ENCODE measurements around the gene MAMDC4. TPM values are rescaled to one million over a fixed set of nuclear protein-coding genes. Genes with fewer than 3 reads are reported as not detected.
A peak's percentile ranks its signal among the peaks of the same experiment; 100 is the strongest.

Gene MAMDC4
- total RNA-seq, 1 donor from 2014 or later, result 3.2 TPM

DNA sequence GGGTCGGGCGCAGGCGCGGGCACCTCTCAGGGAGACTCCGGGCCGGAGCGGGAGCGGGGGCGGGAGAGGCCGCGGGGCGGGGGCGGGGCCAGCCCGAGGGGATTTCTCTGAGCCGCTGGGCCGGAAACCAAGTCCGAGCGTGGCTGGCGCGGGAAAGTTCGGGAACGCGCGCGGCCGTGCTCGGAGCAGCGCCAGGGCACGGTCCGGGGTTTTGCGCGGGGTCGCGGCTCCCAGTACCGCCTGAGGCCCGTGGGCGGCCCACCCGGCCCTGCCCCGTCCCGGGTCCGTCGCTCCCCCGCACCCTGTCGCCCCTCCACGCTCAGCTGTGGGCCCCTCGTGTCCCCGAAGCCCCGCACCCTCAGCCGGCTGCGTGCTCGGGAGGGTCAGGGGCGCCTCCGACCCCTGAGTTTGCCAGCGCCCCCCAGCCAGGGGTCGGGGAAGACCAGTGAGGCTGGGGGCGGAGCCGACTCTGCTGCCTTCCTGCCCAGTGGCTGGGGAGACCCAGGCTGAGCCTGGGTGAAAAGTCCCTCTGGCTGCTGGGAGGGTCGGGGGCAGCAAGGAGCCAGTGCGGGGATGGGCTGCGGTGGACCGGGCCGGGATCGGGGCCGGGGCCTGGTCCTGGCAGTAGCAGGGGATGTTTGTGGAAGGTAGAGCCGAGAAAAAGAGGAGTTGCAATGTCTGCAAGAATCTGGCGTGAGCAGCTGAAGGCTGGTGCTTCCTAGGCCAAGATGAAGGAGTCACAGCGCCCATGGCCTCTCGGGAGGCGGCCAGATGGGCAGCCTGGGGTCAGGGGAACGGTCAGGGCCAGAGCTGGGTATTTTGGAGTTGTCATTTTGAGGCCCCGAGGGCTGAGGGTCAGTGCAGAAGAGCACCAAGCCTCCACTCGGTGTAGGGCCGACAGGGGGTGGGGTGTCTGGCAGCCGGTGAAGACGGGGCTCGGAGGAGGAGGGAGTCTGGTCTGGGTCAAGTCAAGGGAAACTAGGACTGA lies 34.8 kb downstream of the MAMDC4 start:
- no peaks in the 10 kb centered on the region for H3K36me3 ChIP-seq
- H3K4me3 ChIP-seq, result peak overlapping the region; percentile 94 to 97
- no peak for TF ChIP-seq POLR2AphosphoS5 (IDR thresholded peaks at IDR 0.05; ENCODE audit: insufficient read depth in 1 of 2, low read depth in 1 of 2)
- TF ChIP-seq, protein P1, sequence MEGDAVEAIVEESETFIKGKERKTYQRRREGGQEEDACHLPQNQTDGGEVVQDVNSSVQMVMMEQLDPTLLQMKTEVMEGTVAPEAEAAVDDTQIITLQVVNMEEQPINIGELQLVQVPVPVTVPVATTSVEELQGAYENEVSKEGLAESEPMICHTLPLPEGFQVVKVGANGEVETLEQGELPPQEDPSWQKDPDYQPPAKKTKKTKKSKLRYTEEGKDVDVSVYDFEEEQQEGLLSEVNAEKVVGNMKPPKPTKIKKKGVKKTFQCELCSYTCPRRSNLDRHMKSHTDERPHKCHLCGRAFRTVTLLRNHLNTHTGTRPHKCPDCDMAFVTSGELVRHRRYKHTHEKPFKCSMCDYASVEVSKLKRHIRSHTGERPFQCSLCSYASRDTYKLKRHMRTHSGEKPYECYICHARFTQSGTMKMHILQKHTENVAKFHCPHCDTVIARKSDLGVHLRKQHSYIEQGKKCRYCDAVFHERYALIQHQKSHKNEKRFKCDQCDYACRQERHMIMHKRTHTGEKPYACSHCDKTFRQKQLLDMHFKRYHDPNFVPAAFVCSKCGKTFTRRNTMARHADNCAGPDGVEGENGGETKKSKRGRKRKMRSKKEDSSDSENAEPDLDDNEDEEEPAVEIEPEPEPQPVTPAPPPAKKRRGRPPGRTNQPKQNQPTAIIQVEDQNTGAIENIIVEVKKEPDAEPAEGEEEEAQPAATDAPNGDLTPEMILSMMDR (IDR thresholded peaks at IDR 0.05), result peak in 1 of 3 experiments; percentile 9
- no peak for TF ChIP-seq POLR2A (IDR thresholded peaks at IDR 0.05)
- peak overlapping the region; percentile 88 for H3K27ac ChIP-seq
- H3K9me3 ChIP-seq, result no peaks in the 10 kb centered on the region
- H3K27me3 ChIP-seq, result no peaks in the 10 kb centered on the region
- intact Hi-C loops (cut with DNase I), result no loop called here
- peaks cover 36% of the 10 kb centered on the region for H3K4me1 ChIP-seq
- peak in 1 of 2 donors; percentile 83 for DNase-seq (ENCODE audit: extremely low spot score in 2 of 2)

DNA sequence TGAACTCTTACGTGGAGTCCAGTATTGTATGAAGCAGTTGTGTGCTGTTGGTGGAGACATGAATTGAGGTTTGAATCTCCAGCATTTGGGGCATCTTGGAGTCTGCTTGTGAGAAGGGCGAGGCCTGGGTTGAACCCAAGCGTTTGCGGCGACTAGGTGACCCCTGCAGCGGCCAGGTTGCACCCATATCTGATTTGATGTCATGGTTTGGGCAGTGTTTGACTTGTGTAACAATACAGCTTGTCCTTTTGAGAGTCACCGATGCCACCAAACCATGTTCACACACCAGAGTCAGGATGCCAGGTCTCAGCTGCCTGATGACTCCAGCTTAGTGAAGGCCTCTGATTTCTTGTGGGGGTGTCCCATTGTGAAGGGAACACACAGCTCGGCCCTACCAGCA lies 36.3 kb downstream of the MAMDC4 start:
- no peaks in the 10 kb centered on the region for H3K9me3 ChIP-seq
- TF ChIP-seq, protein P1 (IDR thresholded peaks at IDR 0.05), result no peak
- TF ChIP-seq POLR2AphosphoS5 (IDR thresholded peaks at IDR 0.05; ENCODE audit: insufficient read depth in 1 of 2, low read depth in 1 of 2) (no peak), POLR2A (IDR thresholded peaks at IDR 0.05) (no peak)
- no peaks in the 10 kb centered on the region for H3K27me3 ChIP-seq
- peaks cover 22% of the 10 kb centered on the region for H3K4me1 ChIP-seq
- H3K4me3 ChIP-seq, result no peak overlapping the region
- no peak overlapping the region for H3K27ac ChIP-seq
- no peaks in the 10 kb centered on the region for H3K36me3 ChIP-seq
- no peak for DNase-seq (ENCODE audit: extremely low spot score in 2 of 2)
- intact Hi-C loops (cut with DNase I), result no loop called here

DNA sequence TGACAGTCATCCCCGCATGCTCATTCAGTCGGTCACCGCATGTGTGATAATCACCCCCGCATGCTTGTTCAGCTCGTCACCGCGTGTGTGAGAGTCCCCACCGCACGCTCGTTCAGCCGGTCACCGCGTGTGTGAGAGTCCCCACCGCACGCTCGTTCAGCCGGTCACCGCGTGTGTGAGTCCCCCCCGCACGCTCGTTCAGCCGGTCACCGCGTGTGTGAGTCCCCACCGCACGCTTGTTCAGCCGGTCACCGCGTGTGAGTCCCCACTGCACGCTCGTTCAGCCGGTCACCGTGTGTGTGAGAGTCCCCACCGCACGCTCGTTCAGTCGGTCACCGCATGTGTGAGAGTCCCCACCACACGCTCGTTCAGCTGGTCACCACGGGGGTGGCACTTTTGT lies 37.7 kb downstream of the MAMDC4 start:
- Histone ChIP-seq H3K4me3 (no peak overlapping the region), H3K4me1 (peaks cover 22% of the 10 kb centered on the region), H3K9me3 (no peaks in the 10 kb centered on the region), H3K36me3 (no peaks in the 10 kb centered on the region), H3K27ac (no peak overlapping the region), H3K27me3 (no peaks in the 10 kb centered on the region)
- no peak for DNase-seq (ENCODE audit: extremely low spot score in 2 of 2)
- no peak for TF ChIP-seq POLR2A (IDR thresholded peaks at IDR 0.05)
- TF ChIP-seq, protein P1 (IDR thresholded peaks at IDR 0.05), result no peak
- no peak for TF ChIP-seq POLR2AphosphoS5 (IDR thresholded peaks at IDR 0.05; ENCODE audit: insufficient read depth in 1 of 2, low read depth in 1 of 2)
- intact Hi-C loops (cut with DNase I), result no loop called here

GRCh38 chr9:136890661-136891060 lies 38.5 kb downstream of the MAMDC4 start:
- no peak for TF ChIP-seq POLR2A (IDR thresholded peaks at IDR 0.05)
- TF ChIP-seq POLR2AphosphoS5 (IDR thresholded peaks at IDR 0.05; ENCODE audit: insufficient read depth in 1 of 2, low read depth in 1 of 2), result no peak
- TF ChIP-seq, protein P1 (IDR thresholded peaks at IDR 0.05), result no peak

GRCh38 chr9:136896027-136896426 lies 43.9 kb downstream of the MAMDC4 start:
- intact Hi-C loops (cut with DNase I), result no loop called here
- TF ChIP-seq POLR2AphosphoS5 (IDR thresholded peaks at IDR 0.05; ENCODE audit: insufficient read depth in 1 of 2, low read depth in 1 of 2), result no peak
- Histone ChIP-seq H3K36me3 (peaks cover 0 to 19% of the 10 kb centered on the region in 2 donors), H3K4me1 (peaks cover 7% of the 10 kb centered on the region), H3K4me3 (no peak overlapping the region), H3K27me3 (no peaks in the 10 kb centered on the region), H3K9me3 (no peaks in the 10 kb centered on the region), H3K27ac (no peak overlapping the region)
- DNase-seq (ENCODE audit: extremely low spot score in 2 of 2), result no peak

More at GRCh38 chr9:136890661-136891060, 38.5 kb downstream of the MAMDC4 start:
- DNase-seq (ENCODE audit: extremely low spot score in 2 of 2), result no peak
- H3K4me3 ChIP-seq, result no peak overlapping the region
- no peaks in the 10 kb centered on the region for H3K36me3 ChIP-seq
- H3K9me3 ChIP-seq, result no peaks in the 10 kb centered on the region
- peaks cover 17% of the 10 kb centered on the region for H3K4me1 ChIP-seq
- no peak overlapping the region for H3K27ac ChIP-seq
- intact Hi-C loops (cut with DNase I), result no loop called here
- H3K27me3 ChIP-seq, result no peaks in the 10 kb centered on the region
